NCI-H2107 treated with DMSO at 0.1 percent for 48 hours (cell line): ENCODE data around the gene HAO2.

Source experiments
- DNase-seq: peaks from one replicate; lab custom pipeline; 2025; ENCODE audit not compliant: unreplicated experiment; lab: John Stamatoyannopoulos, UW

The HAO2 gene

GRCh38 chr1:119430486-119430885 is 61.9 kb downstream of the HAO2 start:
- DNase-seq: no peak

- DNase-seq: no peak
Observed at GRCh38 chr1:119431836-119432235, 63.3 kb downstream of the HAO2 start.

- DNase-seq: no peak
Observed at GRCh38 chr1:119435052-119435451, 66.5 kb downstream of the HAO2 start.

GRCh38 chr1:119438761-119439160 is 70.2 kb downstream of the HAO2 start:
- DNase-seq: no peak

GRCh38 chr1:119440721-119441307 is 72.2 kb downstream of the HAO2 start:
- no peak for DNase-seq

- DNase-seq: no peak
Observed at GRCh38 chr1:119442756-119443155, 74.2 kb downstream of the HAO2 start.
